ENCODE results near the gene TWF1. TPM values are rescaled to one million over a fixed set of nuclear protein-coding genes. Genes with fewer than 3 reads are reported as not detected.

The TWF1 gene
- total and polyA plus RNA-seq, 9 of the 15 experiments (the other 6 are each of a cell fraction or from before 2014, with no cell fraction given): 10.3 to 29.4 (median 23.4) TPM

GRCh38 chr12:43758247-43758727 is 47.8 kb downstream of the TWF1 start:
- H3K9me3 ChIP-seq (replicated peaks; ENCODE audit: control insufficient read depth, insufficient read depth, low read depth, low read length): no peaks in the 10 kb centered on the region
- H3K27me3 ChIP-seq (ENCODE audit: control insufficient read depth in 2 of 2, insufficient read depth in 2 of 2, low read length in 2 of 2): no peaks in the 10 kb centered on the region
- H3K9me1 ChIP-seq (ENCODE audit: control insufficient read depth, insufficient read depth, low read length): no peaks in the 10 kb centered on the region
- in situ Hi-C loops (cut with MboI): no loop called here
- DNase-seq (ENCODE audit: extremely low read depth in 1 of 4, low spot score in 3 of 4): peak; percentile 43 to 64 (median 52)
- TSS peak; percentile 71 for BruUV-seq (replicated peaks)
- CTCF ChIA-PET (ENCODE audit: low intra/inter-chr PET ratio): interaction anchor here (0.9 to 1.4 kb wide), 2 partner anchors 124 to 125 kb away, joined by 3 to 6 read pairs; no protein-coding TSS in a partner anchor
- 0% methylated on average over 13 of the region's 18 CpGs for WGBS (ENCODE audit: insufficient coverage, low coverage, missing lambda C conversion rate)
- peak overlapping the region; percentile 81 for H3K27ac ChIP-seq (ENCODE audit: extremely low read depth, low read depth, low read length)
- H3K4me1 ChIP-seq (replicated peaks in 1 of 2; ENCODE audit: control insufficient read depth in 2 of 2, insufficient read depth in 2 of 2, low read length in 2 of 2): peaks cover 4 to 13% of the 10 kb centered on the region in 2 experiments; a peak in 3 of 5 replicates
- peak overlapping the region; percentile 98 for H3K4me2 ChIP-seq (ENCODE audit: insufficient read depth, low read length)
- POLR2A ChIA-PET: interaction anchor here (1.0 to 1.3 kb wide), 2 partner anchors 9 to 19 kb away, joined by 4 to 5 read pairs; no protein-coding TSS in a partner anchor
- H3K4me3 ChIP-seq: peak overlapping the region; percentile 73
- H4K20me1 ChIP-seq (replicated peaks; ENCODE audit: control insufficient read depth, insufficient read depth, low read length): no peaks in the 10 kb centered on the region
- peak overlapping the region; percentile 93 for H2AFZ ChIP-seq (ENCODE audit: low read depth, low read length)
- H3K9ac ChIP-seq (ENCODE audit: insufficient read depth in 1 of 2, low read depth in 2 of 2, low read length in 2 of 2): peak overlapping the region; percentile 85 to 92
- peak; percentile 61 for FAIRE-seq
- ATAC-seq: peak; percentile 57
- intact Hi-C loops (cut with micrococcal nuclease): loop anchor here (1.0 to 5.0 kb wide), 2 partner anchors 49 to 124 kb away; partner anchors contain the start of gene TWF1
- peaks cover 25% of the 10 kb centered on the region for H3K36me3 ChIP-seq (ENCODE audit: control insufficient read depth, insufficient read depth, low read length)
- peaks cover 86% of the 10 kb centered on the region for H3K79me2 ChIP-seq (ENCODE audit: control insufficient read depth, insufficient read depth, low read length)
- TF ChIP-seq ZNF699 (CRISPR knock-in tag; IDR thresholded peaks at IDR 0.05; ENCODE audit: insufficient replicate concordance): no peak
- TF ChIP-seq MXI1 (IDR thresholded peaks at IDR 0.05; ENCODE audit: low read depth, low read length): 0 out of 2 replicates have a peak, but pooled peaks have one; percentile 27
- TF ChIP-seq MBD1 (CRISPR knock-in tag; IDR thresholded peaks at IDR 0.05): no peak
- TF ChIP-seq, protein P1, sequence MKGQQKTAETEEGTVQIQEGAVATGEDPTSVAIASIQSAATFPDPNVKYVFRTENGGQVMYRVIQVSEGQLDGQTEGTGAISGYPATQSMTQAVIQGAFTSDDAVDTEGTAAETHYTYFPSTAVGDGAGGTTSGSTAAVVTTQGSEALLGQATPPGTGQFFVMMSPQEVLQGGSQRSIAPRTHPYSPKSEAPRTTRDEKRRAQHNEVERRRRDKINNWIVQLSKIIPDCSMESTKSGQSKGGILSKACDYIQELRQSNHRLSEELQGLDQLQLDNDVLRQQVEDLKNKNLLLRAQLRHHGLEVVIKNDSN (CRISPR knock-in tag; IDR thresholded peaks at IDR 0.05): peak; percentile 53; the same call in 1 of the 2 replicates
- TF ChIP-seq CC2D1A (IDR thresholded peaks at IDR 0.05): no peak
- TF ChIP-seq ZNF146 (CRISPR knock-in tag; IDR thresholded peaks at IDR 0.05; ENCODE audit: unreplicated experiment): no peak
- TF ChIP-seq, protein P2, sequence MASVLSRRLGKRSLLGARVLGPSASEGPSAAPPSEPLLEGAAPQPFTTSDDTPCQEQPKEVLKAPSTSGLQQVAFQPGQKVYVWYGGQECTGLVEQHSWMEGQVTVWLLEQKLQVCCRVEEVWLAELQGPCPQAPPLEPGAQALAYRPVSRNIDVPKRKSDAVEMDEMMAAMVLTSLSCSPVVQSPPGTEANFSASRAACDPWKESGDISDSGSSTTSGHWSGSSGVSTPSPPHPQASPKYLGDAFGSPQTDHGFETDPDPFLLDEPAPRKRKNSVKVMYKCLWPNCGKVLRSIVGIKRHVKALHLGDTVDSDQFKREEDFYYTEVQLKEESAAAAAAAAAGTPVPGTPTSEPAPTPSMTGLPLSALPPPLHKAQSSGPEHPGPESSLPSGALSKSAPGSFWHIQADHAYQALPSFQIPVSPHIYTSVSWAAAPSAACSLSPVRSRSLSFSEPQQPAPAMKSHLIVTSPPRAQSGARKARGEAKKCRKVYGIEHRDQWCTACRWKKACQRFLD (CRISPR knock-in tag; IDR thresholded peaks at IDR 0.05): 0 out of 2 replicates have a peak, but pooled peaks have one; percentile 9
- TF ChIP-seq PRDM10 (IDR thresholded peaks at IDR 0.05; ENCODE audit: partially characterized antibody): no peak
- no peak for TF ChIP-seq SRSF3 (IDR thresholded peaks at IDR 0.05; ENCODE audit: insufficient read depth, low read length)
- TF ChIP-seq OTX1 (CRISPR knock-in tag; IDR thresholded peaks at IDR 0.05): 0 out of 2 replicates have a peak, but pooled peaks have one; percentile 87
- peak; percentile 77; the same call in 1 of the 2 replicates for TF ChIP-seq SUPT5H (IDR thresholded peaks at IDR 0.05)
- TF ChIP-seq HDAC1 (IDR thresholded peaks at IDR 0.05): peak in 1 of 2 experiments; percentile 81; a peak in 2 of 4 replicates
- 0 out of 2 replicates have a peak, but pooled peaks have one; percentile 38 for TF ChIP-seq NFRKB (IDR thresholded peaks at IDR 0.05; ENCODE audit: low read depth)
